Transverse colon (tissue), 4 donors: Measurements from ENCODE around the gene AGPS.

Experiments used
- CTCF ChIP-seq, 5 experiments: fragments of 200-600 bp in 3 of 5; fragments of 450-650 bp in 2 of 5; sonication (generic) in 3 of 5; IDR thresholded peaks; 1 replicate in 2 of 5; 2 replicates in 3 of 5; pipeline ENCODE4 v1.5.1; 2016 to 2017; ENCODE audit warnings: antibody characterized with exemption in 5 of 5, inconsistent platforms in 3 of 5, mild to moderate bottlenecking in 2 of 5, moderate library complexity in 1 of 5
- EP300 ChIP-seq: sonication (generic); formaldehyde crosslinking; IDR thresholded peaks from one replicate; pipeline ENCODE4 v1.6.1; 2017; ENCODE audit warnings: antibody characterized with exemption, low read depth
- POLR2A ChIP-seq: fragments of 450-650 bp; IDR thresholded peaks from one replicate; pipeline ENCODE4 v1.6.1; 2016; ENCODE audit warnings: antibody characterized with exemption, mild to moderate bottlenecking, moderate library complexity
- POLR2AphosphoS5 ChIP-seq, 3 donors: sonication (generic); formaldehyde crosslinking; IDR thresholded peaks; one replicate each; pipeline ENCODE4 v1.6.1; 2016; ENCODE audit warnings: antibody characterized with exemption in 3 of 3

DNA sequence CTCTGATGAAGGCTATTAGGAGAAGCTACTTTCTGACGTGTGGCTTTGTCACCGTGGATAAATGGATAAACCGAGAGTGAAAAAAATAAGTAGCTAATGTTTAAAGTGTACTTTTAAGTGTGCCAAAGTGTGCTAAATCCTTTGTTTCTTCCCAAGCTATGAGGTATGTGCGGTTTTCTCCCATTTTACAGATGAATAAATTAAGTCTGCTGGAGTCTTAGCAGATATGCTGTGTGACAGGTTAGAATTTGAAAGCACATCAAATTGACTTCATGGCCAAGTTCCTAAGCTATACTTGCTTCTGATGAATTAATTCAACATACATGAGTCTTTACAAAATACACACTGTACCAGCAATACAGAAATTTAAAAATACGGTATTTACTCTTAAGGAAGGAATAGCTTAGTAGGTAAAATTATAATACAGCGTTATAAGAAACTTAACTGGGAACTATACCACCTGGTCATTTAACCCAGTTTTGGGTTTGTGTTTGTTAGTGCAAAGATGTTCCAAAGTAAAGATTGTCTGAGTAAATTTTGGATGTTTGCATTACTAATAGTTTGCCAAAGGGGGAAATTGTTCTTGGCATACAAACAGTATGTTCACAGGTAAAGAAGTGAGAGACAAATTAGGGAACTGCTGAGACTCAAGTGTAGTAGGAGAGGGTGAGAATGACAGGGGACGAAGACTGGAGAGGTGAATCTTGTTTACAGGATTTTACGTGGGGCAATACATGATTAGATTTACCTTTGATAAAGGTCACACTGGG lies 1.4 kb downstream of the AGPS start:
- no peak for TF ChIP-seq POLR2A
- no peak for TF ChIP-seq CTCF (IDR thresholded peaks at IDR 0.05)
- no peak for TF ChIP-seq EP300
- TF ChIP-seq POLR2AphosphoS5 (IDR thresholded peaks at IDR 0.05) = no peak
